MM.1S (cell line): ENCODE measurements around the gene PARP6.

Experiments
- CTCF ChIP-seq: fragments of 300-600 bp; sonication (generic); IDR thresholded peaks from 2 replicates; pipeline ENCODE4 v1.5.1; 2016; ENCODE audit warnings: antibody characterized with exemption, low read length, mixed read lengths
- EZH2 ChIP-seq: fragments of 300-600 bp; sonication (generic); optimal IDR thresholded peaks from 2 replicates; pipeline ENCODE3; 2017; ENCODE audit warnings: low read depth, mild to moderate bottlenecking, antibody characterized with exemption, low read length, mixed read lengths
- EZH2phosphoT487 ChIP-seq: fragments of 300-600 bp; sonication (generic); IDR thresholded peaks from 2 replicates; pipeline ENCODE4 v1.6.1; 2018; ENCODE audit warnings: antibody characterized with exemption, low read length

GRCh38 chr15:72203507-72203837 is 68.9 kb downstream of the PARP6 start:
- TF ChIP-seq CTCF (no peak), EZH2phosphoT487 (no peak), EZH2 (no peak)
